H9 (cell line): ENCODE measurements around the gene CDYL2. TPM values are rescaled to one million over a fixed set of nuclear protein-coding genes. Genes with fewer than 3 reads are reported as not detected.

Source experiments
- DNase-seq: peaks from one replicate; pipeline ENCODE4 v3.0.0-alpha.2; 2017
- H2AFZ ChIP-seq: one replicate; pipeline ENCODE4 v1.6.1; 2013; ENCODE audit warnings: mild to moderate bottlenecking, low read length, control low read depth, moderate library complexity
- H2AK5ac ChIP-seq: 2 replicates; pipeline ENCODE4 v1.6.1; 2013; ENCODE audit warnings: low read length, control low read depth, mixed read lengths; ENCODE audit not compliant: insufficient read length
- H2BK120ac ChIP-seq: one replicate; pipeline ENCODE4 v1.6.1; 2013; ENCODE audit warnings: low read depth, mild to moderate bottlenecking, low read length, control low read depth, inconsistent platforms; ENCODE audit not compliant: poor library complexity, severe bottlenecking
- H2BK12ac ChIP-seq: 2 replicates; pipeline ENCODE4 v1.6.1; 2013; ENCODE audit warnings: low read length, control low read depth, mixed read lengths, low read depth; ENCODE audit not compliant: insufficient read length
- H2BK15ac ChIP-seq: 2 replicates; pipeline ENCODE4 v1.6.1; 2013; ENCODE audit warnings: low read depth, low read length, control low read depth
- H2BK20ac ChIP-seq: one replicate; pipeline ENCODE4 v1.6.1; 2013; ENCODE audit warnings: low read depth, mild to moderate bottlenecking, low read length, control low read depth, inconsistent platforms; ENCODE audit not compliant: poor library complexity, severe bottlenecking
- H2BK5ac ChIP-seq: 2 replicates; pipeline ENCODE4 v1.6.1; 2013; ENCODE audit warnings: low read length, control low read depth, mixed read lengths; ENCODE audit not compliant: insufficient read length
- H3K14ac ChIP-seq: 2 replicates; pipeline ENCODE4 v1.6.1; 2013; ENCODE audit warnings: low read length, control low read depth; ENCODE audit not compliant: insufficient read depth
- H3K18ac ChIP-seq: 2 replicates; pipeline ENCODE4 v1.6.1; 2013; ENCODE audit warnings: low read depth, mild to moderate bottlenecking, mixed read lengths, low read length, control low read depth; ENCODE audit not compliant: insufficient read length
- H3K23ac ChIP-seq: 2 replicates; pipeline ENCODE4 v1.6.1; 2013; ENCODE audit warnings: low read length, control low read depth, mixed read lengths, low read depth; ENCODE audit not compliant: insufficient read length
- H3K23me2 ChIP-seq: 2 replicates; pipeline ENCODE4 v1.6.1; 2013; ENCODE audit warnings: low read depth, mild to moderate bottlenecking, mixed read lengths, low read length, control low read depth; ENCODE audit not compliant: insufficient read length, poor library complexity, severe bottlenecking
- H3K27ac ChIP-seq: 2 replicates; pipeline ENCODE4 v1.5.1; 2013; ENCODE audit warnings: low read length, control low read depth, mixed read lengths, low read depth; ENCODE audit not compliant: insufficient read length
- H3K27me3 ChIP-seq: 2 replicates; pipeline ENCODE4 v1.6.1; 2013; ENCODE audit warnings: low read length, control low read depth, inconsistent platforms; ENCODE audit not compliant: insufficient read depth
- H3K4ac ChIP-seq: 2 replicates; pipeline ENCODE4 v1.6.1; 2013; ENCODE audit warnings: low read depth, mild to moderate bottlenecking, control low read depth, inconsistent platforms, low read length, moderate library complexity
- H3K4me1 ChIP-seq: 2 replicates; pipeline ENCODE4 v1.6.1; 2013; ENCODE audit warnings: low read length, control low read depth, inconsistent platforms; ENCODE audit not compliant: insufficient read depth
- H3K4me2 ChIP-seq: 2 replicates; pipeline ENCODE4 v1.6.1; 2013; ENCODE audit warnings: low read length, control low read depth, mixed read lengths; ENCODE audit not compliant: insufficient read length, insufficient read depth
- H3K56ac ChIP-seq: 2 replicates; pipeline ENCODE4 v1.6.1; 2013; ENCODE audit warnings: low read depth, mild to moderate bottlenecking, mixed read lengths, low read length, control low read depth; ENCODE audit not compliant: insufficient read length
- H3K79me1 ChIP-seq: 2 replicates; pipeline ENCODE4 v1.6.1; 2013; ENCODE audit warnings: low read depth, mild to moderate bottlenecking, moderate library complexity, low read length, control low read depth, inconsistent platforms; ENCODE audit not compliant: insufficient read depth, poor library complexity, severe bottlenecking
- H3K79me2 ChIP-seq: 2 replicates; pipeline ENCODE4 v1.6.1; 2013; ENCODE audit warnings: low read length, control low read depth, inconsistent platforms; ENCODE audit not compliant: insufficient read depth
- H3K9ac ChIP-seq: 2 replicates; pipeline ENCODE4 v1.6.1; 2013; ENCODE audit warnings: low read length, control low read depth, mixed read lengths; ENCODE audit not compliant: insufficient read length; ENCODE audit errors: extremely low read depth
- H3K9me3 ChIP-seq: one replicate; pipeline ENCODE4 v1.6.1; 2013; ENCODE audit warnings: low read depth, low read length, inconsistent platforms; ENCODE audit not compliant: control insufficient read depth
- H3T11ph ChIP-seq: one replicate; pipeline ENCODE4 v1.6.1; 2013; ENCODE audit warnings: mild to moderate bottlenecking, low read length, control low read depth, inconsistent platforms
- H4K20me1 ChIP-seq: one replicate; pipeline ENCODE4 v1.6.1; 2013; ENCODE audit not compliant: control insufficient read depth, insufficient read length, insufficient read depth
- H4K5ac ChIP-seq: 2 replicates; pipeline ENCODE4 v1.6.1; 2013; ENCODE audit warnings: low read depth, mild to moderate bottlenecking, mixed read lengths, low read length, control low read depth; ENCODE audit not compliant: insufficient read length
- H4K8ac ChIP-seq: replicated peaks from 2 replicates; pipeline ENCODE4 v1.6.1; 2013; ENCODE audit warnings: low read length, control low read depth, mixed read lengths, low read depth; ENCODE audit not compliant: insufficient read length
- H4K91ac ChIP-seq: 2 replicates; pipeline ENCODE4 v1.6.1; 2013; ENCODE audit warnings: low read depth, mild to moderate bottlenecking, moderate library complexity, mixed read lengths, low read length, control low read depth; ENCODE audit not compliant: insufficient read length
- H3K27ac Mint-ChIP-seq, 3 experiments: 2 replicates in 2 of 3; 3 replicates in 1 of 3; pipeline ENCODE4 v1.8.0; 2020 to 2021; ENCODE audit warnings: mixed read lengths in 3 of 3, mild to moderate bottlenecking in 1 of 3, moderate library complexity in 1 of 3
- H3K27me3 Mint-ChIP-seq: 2 replicates; pipeline ENCODE4 v1.8.0; 2021; ENCODE audit warnings: low read depth, mild to moderate bottlenecking, moderate library complexity, mixed read lengths
- H3K36me3 Mint-ChIP-seq, 3 experiments: 2 replicates in 2 of 3; 3 replicates in 1 of 3; pipeline ENCODE4 v1.8.0; 2020 to 2021; ENCODE audit warnings: low read depth in 3 of 3, mixed read lengths in 3 of 3; ENCODE audit not compliant: insufficient read depth in 1 of 3
- H3K4me1 Mint-ChIP-seq, 2 experiments: 2 replicates each; pipeline ENCODE4 v1.8.0; 2020; ENCODE audit warnings: mixed read lengths in 2 of 2
- H3K4me3 Mint-ChIP-seq, 2 experiments: 2 replicates in 1 of 2; 3 replicates in 1 of 2; pipeline ENCODE4 v1.8.0; 2020 to 2021; ENCODE audit warnings: mild to moderate bottlenecking in 2 of 2, mixed read lengths in 2 of 2, moderate library complexity in 1 of 2
- H3K9me3 Mint-ChIP-seq, 2 experiments: 2 replicates in 1 of 2; 3 replicates in 1 of 2; pipeline ENCODE4 v1.8.0; 2020; ENCODE audit warnings: mild to moderate bottlenecking in 2 of 2, mixed read lengths in 2 of 2, moderate library complexity in 1 of 2
- CTCF ChIP-seq: fragments of 200-600 bp; sonication (generic); conservative IDR thresholded peaks from 3 replicates; pipeline ENCODE4 v1.8.0; 2021; ENCODE audit warnings: antibody characterized with exemption, mild to moderate bottlenecking
- WGBS: extraction: QIAGEN DNeasy Blood & Tissue Kit; methylation state at CpG from one replicate; pipeline ENCODE4 v1.1.7; 2013; ENCODE audit warnings: missing lambda C conversion rate, low lambda C conversion rate, mixed read lengths; ENCODE audit not compliant: insufficient read length; ENCODE audit errors: extremely low coverage; 5-methylcytosine and 5-hydroxymethylcytosine counted together
- total RNA-seq: library from RNA; stranded (reverse); gene quantifications from 2 replicates; pipeline ENCODE4 v1.2.1, GENCODE V29; 2021

Gene CDYL2
- total RNA-seq, 1 experiment from 2014 or later, result 4.2 TPM

DNA sequence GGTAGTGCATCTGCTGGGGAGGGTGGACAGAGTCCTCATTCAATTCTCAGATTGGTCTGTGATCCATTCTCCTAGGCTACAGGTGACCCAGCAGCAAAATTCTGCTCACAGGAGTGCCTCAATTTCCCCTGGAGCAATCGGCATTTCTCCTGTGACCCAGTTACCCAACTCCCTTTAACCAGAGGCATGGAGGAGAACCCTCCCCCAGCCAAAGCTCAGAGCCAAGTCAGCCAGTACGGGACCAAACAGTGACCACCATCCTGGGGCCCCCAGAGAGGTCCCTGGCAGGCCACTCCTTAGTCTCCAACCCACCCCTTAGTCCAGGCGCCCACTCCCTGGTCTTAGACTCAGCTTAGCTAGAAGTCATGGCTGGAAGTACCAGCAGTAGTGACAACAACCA, 188.0 kb downstream of the CDYL2 start:
- H3K79me1 ChIP-seq, result no peaks in the 10 kb centered on the region
- Mint-ChIP-seq H3K36me3 (peaks cover 0 to 3% (median 0%) of the 10 kb centered on the region in 3 experiments; a peak in 2 of 7 replicates), H3K9me3 (peaks cover 2 to 25% of the 10 kb centered on the region in 2 experiments; a peak in 4 of 5 replicates), H3K27ac (no peak overlapping the region; a peak in 1 of 7 replicates), H3K4me3 (no peak overlapping the region), H3K27me3 (no peaks in the 10 kb centered on the region; the same call in 1 of the 2 replicates), H3K4me1 (peaks cover 0 to 3% of the 10 kb centered on the region in 2 experiments; a peak in 1 of 4 replicates)
- H3K27me3 ChIP-seq, result no peaks in the 10 kb centered on the region
- H3K56ac ChIP-seq, result no peak overlapping the region
- DNase-seq, result no peak
- no peak overlapping the region for H4K8ac ChIP-seq
- no peak overlapping the region for H2BK120ac ChIP-seq
- no peak overlapping the region for H3K4me2 ChIP-seq
- H3K4me1 ChIP-seq, result no peaks in the 10 kb centered on the region
- H3K4ac ChIP-seq, result no peak overlapping the region
- no peak overlapping the region for H2AK5ac ChIP-seq
- H3T11ph ChIP-seq, result no peak overlapping the region
- no peak overlapping the region for H2BK5ac ChIP-seq
- no CpG with 5 or more reads among the region's 3 CpGs for WGBS
- TF ChIP-seq CTCF, result no peak
- no peak overlapping the region for H3K9ac ChIP-seq
- H2BK20ac ChIP-seq, result no peak overlapping the region
- H3K18ac ChIP-seq, result no peak overlapping the region
- H3K14ac ChIP-seq, result no peak overlapping the region
- no peak overlapping the region for H3K27ac ChIP-seq
- H4K5ac ChIP-seq, result no peak overlapping the region
- no peaks in the 10 kb centered on the region for H3K79me2 ChIP-seq
- no peak overlapping the region for H4K91ac ChIP-seq
- H2AFZ ChIP-seq, result no peak overlapping the region
- H4K20me1 ChIP-seq, result no peaks in the 10 kb centered on the region
- no peaks in the 10 kb centered on the region for H3K23me2 ChIP-seq
- H3K23ac ChIP-seq, result no peak overlapping the region
- no peaks in the 10 kb centered on the region for H3K9me3 ChIP-seq
- no peak overlapping the region for H2BK12ac ChIP-seq
- H2BK15ac ChIP-seq, result no peak overlapping the region
